Activated gamma-delta T cell treated with anti-CD3 and anti-CD28 coated beads, Interleukin-2, amount 50 U/mL, for 16 hours (primary cell): ENCODE data around the gene CRY2.
A peak's percentile ranks its signal among the peaks of the same experiment; 100 is the strongest.
"Not testable (repeated sequence)": the region's sequence is repeated elsewhere in the genome, so short reads cannot be mapped to it uniquely, and the experiment has no call there.

Experiments
- DNase-seq: peaks from one replicate; pipeline ENCODE4 v3.0.0-alpha.2; 2020; ENCODE audit warnings: low read depth

Gene CRY2

DNA sequence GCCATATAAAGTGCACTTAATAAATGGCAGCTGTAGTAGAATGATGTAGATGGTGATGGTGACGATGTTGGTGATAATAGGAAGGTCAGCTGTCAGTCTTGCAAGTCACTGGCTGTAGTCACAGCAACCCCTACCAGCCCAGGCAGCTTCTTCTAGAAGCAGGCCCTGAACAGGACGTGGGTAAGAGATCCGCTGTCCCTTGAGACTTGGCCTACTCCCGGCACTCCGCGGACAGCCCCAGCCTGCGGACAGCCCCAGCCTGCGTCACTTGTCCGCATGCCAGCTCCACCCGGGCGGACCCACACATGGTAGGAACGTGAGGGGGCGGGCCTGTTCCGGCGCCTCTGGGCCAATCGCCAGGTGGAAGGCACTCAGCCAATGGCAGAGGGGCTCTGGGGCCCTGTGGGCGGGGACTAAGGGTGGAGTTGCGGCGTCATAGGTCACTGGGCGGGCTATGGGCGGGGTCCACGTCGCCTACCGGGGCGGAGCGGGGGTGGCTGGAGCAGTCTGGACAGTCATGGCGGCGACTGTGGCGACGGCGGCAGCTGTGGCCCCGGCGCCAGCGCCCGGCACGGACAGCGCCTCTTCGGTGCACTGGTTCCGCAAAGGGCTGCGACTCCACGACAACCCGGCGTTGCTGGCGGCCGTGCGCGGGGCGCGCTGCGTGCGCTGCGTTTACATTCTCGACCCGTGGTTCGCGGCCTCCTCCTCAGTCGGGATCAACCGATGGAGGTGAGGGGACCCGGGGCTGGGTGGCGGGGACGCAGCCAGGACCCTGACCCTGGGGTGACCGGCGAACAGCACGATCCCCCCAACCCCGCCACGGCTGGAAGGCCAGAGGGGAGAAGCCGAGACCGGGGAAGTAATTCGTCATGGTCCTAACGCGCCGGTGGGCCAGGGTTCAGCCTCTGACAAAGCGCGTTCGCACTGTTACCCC lies at the start of gene CRY2:
Gene CRY2, plus strand, starts transcription at position 502 of the 937 bp plus-strand sequence. Its CDS starts 16 bp downstream, at position 518.
- DNase-seq, result peak; percentile 98

DNA sequence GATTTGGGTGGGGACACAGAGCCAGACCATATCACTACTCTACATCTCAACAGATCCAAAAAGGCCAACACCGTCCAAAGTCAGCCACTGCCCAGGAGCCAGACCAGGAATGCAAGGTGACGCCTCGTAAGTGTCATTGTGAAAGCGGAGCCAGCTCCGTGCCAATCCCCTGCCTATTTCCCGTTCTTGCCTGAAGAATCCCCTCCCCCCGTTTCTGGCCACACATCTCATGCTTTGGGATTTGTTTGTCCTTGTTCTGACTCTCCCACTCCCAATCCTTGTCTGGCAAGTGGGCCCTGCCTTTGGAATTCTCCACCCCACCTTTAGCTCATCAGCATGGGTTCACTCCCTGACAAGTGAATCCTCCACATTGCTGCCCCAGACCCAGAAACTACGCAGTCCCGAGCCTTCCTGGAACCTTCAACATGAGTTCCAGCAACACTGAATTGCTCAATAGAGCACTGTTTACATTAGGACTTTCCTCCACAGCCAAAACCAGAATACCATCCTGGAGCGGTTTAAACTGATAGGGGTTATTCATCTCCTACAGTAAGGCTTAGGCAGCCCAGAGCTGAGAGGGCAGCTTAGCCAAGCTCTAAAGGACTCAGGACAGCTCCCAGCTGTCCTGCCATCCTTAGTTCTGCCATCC lies 48.4 kb upstream of the CRY2 start:
- DNase-seq, result no peak

DNA sequence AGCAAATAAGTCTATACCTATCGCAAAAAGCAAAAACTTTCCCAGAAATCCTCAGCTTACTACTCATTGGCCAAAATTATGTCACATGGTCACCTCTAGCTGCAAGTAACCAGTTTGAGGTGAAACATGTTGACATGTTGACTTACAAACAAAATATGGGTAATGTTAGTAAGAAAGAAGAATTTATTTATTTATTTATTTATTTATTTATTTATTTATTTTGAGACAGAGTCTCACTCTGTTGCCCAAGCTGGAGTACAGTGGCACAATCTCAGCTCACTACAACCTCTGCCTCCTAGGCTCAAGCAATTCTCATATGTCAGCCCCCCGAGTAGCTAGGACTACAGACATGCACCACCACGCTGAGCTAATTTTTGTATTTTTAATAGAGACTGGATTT lies 47.7 kb upstream of the CRY2 start:
- DNase-seq, result no peak

DNA sequence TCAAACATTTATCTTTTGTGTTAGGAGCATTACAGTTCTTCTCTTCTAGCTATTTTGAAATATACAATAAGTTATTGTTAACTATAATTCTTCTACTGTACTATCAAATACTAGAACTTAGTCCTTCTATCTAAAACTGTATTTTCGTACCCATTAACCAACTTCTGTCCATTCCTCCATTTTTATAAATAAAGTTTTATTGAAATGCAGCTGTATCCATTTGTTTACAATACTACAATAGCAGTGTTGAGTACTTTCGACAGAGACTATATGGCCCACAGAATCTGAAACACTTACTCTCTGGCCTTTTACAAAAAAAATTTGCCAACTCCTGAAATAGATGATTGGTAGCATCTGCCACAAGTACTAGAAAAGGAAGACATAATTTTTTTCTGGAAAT lies 47.0 kb upstream of the CRY2 start:
- no peak for DNase-seq

DNA sequence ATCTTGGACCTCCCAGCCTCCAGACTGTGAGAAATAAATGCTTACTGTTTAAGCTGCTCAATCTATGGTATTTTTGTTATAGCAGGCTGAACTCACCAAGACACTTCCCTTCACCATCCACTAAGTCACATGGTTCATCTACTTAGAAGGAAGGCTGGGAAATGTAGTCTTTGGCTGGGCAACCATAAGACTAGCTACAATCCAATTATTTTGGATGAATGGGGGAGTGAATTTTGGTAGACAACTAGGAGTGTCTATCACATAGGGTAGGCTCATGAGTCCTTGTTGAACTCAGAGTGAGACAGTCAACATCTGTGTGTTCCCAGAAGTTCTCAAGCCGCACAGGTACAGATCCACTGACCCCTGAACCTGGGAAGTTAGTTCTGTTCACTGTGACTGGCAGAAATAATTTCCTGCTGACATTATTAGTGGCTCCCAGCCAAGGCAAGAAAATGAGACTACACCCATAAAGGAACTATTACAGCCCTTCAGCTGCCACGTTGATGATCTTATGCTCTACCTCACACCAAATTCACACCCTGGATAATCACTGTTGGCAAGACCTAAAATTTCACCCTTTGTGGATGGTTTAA lies 45.5 kb upstream of the CRY2 start:
- no peak for DNase-seq

DNA sequence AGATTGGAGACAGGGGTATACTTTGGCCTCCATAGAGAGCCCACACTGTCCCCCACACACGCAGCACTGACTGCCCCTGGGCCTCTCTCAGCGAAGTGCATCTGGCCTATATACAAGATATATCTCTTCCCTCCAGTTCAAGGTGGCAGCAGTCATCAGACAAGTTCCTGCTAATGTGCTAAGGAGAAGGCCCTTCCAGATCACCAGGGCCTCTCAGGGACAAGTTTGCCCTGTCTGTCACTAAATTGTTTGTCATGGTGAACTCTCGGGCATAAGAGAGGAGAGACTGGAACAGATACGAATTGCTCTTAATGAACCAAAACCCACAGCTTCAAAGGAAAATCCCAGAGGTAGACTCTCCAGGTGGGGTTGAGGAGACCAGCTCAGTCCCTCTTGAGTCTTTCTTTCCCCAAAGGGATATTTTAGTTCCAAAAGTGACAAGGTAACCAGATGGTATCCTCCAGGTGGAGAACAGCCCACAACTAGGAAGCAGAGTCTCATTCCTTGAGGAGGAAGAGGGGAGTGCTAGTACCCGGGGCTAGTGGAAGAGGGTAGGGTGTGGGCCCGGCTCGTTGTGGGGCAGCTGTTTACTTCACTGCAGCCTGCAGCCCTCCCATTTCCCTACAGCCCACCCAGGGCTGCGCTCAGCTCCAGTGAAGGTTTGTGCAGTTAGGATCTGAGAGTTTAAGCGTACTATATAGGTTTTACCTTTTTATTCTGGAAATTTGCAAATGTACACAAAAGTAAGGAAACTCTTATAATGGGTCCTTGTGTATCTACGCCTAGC lies 44.6 kb upstream of the CRY2 start:
- DNase-seq, result no peak

DNA sequence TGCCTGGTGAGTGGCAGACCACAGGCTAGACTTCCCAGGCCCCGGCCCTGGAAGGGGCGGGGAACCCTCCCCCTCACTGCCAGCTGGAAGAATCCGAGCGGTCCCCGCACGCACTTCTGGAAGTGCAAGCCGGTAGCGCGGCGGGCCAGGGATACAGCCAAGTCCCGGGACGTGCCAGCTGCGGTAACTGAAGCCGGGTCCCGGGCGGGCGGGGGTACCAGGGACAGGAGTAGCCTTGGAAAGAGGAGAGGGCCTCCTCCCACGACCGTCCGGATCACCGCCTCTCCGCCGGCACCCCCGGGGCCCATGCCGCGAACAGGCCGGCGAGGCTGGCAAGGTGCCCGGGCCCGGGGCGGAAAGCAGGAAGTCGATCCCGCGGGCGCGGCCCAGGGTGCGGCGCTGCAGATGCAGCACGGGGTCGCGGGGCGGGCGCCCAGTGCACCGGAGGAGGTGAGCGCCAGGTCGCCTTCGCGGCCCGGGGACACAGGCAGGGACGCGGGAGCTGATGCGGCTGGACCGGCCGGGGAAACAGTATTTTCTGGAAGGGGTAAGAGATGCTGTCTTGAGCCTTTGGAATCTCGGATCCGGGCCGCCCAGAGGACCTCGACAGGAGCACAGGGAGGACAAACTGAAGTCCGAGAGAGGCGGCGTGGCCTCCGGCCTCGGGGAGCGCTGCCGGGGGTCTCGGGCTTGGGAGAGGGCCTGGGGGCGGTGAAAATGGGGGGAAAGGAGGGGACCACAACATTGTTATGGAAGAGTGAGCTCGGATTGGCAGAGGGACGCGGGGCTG lies 43.1 kb upstream of the CRY2 start:
- peak; percentile 35 for DNase-seq

DNA sequence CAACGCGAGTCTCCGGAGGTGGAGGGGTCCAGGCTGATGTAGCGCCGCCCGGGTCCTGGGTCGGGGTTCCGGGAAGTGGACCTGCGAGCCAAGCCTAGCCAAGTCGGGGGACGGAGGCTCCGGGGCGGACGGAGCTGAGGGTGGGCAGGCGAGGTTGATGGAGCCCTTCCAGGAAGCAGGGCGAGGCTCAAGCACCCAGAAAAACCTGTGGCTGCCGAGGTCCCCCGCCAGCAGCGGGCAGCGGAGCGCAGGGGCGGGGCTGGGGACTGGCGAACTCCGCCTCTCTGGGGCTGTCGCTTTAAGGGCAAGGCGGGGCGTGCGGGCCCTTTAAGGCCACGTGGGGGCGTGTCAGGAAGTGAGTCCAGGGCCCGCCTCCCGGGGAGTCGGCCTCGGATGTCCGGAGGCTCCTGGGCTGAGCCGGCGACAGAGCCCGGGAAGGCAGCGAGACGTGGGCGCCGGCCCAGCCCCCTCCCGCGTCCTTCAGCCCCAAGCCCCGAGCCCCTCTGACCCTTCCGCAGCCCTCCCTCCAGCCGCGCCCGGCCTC lies 42.4 kb upstream of the CRY2 start, which contains the start of gene SLC35C1:
Gene SLC35C1, plus strand, starts transcription at position 389 of the 544 bp plus-strand sequence. CDS start 653 bp downstream, outside the sequence.
- peak; percentile 95 for DNase-seq

DNA sequence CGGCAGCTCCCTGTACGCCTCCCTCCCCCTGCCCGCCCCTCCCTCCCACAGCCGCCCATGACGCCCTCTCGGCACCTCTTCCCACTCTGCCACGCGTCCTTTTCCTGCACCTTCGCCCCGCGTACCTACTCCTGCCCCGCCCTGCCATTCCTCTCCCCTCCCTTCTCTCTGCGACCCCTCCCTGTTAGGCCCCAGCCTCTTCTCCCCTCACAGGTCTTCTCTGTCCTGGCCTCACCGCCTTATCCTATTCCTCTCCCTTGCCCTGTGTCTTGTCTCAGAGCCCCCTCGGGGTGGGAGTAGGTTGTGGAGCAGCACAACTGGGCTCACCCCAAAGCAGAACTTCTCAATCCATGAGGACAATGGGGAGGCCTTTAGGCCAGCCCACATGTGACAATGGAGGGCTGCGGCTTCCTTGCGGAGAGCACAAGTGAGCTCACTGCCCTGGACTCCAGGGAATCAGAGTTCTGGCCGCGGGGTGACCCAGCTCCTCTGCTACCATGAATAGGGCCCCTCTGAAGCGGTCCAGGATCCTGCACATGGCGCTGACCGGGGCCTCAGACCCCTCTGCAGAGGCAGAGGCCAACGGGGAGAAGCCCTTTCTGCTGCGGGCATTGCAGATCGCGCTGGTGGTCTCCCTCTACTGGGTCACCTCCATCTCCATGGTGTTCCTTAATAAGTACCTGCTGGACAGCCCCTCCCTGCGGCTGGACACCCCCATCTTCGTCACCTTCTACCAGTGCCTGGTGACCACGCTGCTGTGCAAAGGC lies 41.8 kb upstream of the CRY2 start:
- no peak for DNase-seq

DNA sequence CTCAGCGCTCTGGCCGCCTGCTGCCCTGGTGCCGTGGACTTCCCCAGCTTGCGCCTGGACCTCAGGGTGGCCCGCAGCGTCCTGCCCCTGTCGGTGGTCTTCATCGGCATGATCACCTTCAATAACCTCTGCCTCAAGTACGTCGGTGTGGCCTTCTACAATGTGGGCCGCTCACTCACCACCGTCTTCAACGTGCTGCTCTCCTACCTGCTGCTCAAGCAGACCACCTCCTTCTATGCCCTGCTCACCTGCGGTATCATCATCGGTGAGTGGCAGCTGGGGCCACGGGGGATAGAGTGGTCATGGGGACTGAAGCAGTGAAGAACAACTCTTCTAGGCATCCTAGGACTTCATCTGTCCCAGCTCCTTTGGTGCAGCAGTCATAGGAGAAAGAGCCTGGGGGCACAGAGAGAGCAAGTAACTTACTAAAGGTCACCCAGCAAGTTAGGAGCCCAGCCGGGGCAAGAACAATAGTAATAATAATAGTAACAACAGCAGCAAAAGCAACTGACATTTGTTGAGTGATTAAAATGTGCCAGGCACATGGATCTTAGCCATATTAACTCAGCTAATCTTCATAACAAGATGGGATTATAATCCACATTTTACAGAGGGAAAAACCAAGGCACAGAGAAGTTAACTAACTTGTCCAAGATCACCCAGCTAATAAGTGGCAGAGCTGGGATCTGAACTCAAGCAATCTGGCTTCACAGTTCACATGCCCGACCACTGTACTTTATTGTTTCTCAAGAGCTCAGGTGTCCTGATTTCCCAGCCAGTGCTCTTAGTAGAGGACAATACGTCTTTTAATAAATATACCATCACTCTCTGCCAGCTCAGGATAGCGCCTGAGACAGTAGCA lies 41.0 kb upstream of the CRY2 start:
- DNase-seq, result no peak

DNA sequence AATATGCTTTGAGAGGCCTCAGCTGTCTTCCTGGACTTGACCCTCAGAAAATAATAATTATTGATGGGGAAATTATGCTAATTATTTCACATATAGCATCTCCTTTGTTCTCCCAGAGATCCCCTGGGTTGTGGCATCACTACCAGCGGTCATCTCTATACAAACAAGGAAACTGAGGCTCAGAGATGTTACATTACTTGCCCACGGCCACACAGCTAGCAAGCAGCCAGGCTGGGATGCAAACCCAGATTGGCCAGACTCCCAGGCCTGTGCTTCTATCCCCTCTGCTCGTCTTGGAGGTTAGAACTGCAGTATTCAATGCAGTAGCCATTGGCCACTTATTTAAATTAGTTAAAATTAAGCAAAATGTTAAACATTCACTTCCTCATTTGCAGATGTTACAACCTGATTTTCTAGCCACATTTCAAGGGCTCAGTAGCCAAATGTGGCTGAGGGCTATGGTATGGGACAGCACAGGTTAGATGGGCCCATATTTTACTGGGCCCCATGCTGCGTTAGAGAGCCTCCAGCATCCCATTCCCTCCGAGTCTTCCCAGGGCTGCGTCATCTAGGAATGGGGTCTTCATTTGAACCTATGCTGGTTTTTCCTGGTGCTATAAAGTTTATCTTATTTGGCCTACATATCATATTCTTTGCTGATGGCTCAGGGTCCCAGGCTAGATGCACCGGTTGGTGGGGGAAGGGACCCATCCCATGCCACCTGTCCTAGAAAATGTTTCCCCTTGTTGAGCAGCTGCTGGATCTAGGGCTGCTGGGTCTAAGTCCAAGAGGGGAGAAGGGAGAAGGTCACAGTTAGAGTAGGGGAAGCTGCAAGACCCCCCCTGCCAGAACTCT lies 40.1 kb upstream of the CRY2 start:
- DNase-seq, result no peak

DNA sequence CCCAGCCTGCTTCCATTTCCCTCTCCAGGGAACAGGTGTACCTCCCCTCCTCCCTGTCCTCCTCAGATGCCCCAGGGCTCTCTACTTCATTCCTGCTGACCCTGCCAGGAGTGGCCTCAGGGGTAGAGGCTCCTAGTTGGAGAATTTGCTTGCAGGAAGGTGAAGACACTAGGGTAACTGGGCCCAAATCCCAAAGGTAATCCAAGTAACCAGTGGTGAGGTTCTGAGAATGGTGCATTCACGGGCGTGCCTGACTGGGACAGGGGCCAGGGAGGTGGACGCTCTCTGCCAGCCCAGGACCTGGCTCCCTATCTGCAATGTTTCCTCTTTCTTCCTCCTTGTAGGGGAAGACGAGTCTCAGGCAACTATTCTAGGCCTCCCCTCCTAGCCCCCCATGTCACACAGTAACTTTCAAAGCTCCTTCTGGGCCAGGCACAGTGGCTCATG lies 39.5 kb upstream of the CRY2 start:
- no peak for DNase-seq

DNA sequence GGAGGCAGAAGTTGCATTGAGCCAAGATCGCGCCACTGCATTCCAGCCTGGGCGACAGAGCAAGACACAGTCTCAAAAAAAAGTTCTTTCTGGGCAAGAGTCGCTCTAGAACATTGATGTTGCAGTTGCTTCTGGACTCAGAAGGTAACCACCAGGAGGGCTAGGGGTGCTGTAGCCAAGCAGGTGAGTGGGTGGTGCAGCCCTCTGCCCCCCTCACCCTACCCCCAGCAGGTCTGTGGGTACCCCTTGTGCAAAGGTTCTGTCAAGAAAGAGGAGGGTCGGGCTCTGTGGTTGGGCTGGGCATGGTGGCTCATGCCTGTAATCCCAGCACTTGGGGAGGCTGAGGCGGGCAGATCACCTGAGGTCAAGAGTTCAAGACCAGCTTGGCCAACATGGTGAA lies 38.8 kb upstream of the CRY2 start:
- not testable (repeated sequence) for DNase-seq

DNA sequence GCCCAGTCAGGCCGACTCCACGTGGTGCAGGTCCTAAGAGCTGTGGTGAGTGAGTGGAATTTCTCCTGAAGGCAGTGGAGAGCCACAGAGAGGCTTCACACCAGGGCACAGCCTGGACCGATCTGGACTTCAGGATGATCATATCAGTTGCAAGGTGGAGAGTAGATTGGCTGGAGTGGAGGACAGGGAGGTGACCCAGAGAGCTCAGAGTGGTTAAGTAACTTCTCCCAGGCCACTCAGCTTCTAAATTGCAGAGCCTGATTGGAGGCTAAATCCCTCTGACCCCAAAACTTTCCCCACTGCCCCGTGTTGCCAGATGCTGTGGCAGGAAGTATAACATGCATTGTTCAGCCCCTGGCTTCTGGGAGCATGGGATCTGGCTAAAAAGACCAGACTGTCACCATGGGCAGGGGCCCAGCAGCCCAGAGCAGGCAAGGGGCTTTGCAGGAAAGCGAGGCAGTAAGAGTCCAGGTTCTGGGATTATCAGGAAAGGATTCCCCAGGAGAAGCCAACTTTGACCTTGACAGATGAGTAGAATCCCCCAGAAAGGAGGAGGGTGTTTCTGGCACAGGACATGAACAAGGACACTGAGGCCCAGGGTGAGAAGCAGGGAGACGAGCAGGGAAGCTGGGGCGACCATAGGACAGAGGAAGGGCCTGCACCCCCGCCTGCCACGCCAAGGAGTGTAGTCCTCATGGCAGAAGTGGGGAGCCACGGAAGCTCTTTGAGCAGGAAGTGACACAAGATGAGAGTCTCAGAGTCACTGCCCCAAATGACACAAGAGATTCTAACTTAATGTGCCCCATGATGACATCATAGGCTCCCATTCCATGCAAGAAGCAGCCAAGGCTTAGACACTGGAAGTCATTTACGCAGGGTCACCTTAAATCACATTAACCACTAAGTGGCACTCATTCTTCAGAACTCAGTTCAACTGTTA lies 37.5 kb upstream of the CRY2 start:
- DNase-seq, result no peak

DNA sequence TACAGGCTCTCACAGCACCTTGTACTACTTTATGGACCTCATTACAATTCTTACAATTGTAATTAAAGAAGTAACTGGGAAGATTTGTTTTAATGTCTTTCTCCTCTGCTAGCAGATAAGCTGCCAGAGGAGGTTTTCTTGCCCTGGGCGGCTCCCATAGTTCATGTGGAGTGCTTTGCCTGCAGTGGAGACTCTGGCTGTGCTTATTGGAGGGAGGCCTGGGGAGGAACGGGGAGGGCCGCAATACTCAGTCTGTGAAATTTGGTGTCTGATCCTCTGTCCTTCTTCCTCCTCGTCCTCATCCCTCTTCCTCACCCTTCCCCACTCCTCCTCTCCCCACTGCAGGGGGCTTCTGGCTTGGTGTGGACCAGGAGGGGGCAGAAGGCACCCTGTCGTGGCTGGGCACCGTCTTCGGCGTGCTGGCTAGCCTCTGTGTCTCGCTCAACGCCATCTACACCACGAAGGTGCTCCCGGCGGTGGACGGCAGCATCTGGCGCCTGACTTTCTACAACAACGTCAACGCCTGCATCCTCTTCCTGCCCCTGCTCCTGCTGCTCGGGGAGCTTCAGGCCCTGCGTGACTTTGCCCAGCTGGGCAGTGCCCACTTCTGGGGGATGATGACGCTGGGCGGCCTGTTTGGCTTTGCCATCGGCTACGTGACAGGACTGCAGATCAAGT lies 36.7 kb upstream of the CRY2 start:
- DNase-seq, result no peak

DNA sequence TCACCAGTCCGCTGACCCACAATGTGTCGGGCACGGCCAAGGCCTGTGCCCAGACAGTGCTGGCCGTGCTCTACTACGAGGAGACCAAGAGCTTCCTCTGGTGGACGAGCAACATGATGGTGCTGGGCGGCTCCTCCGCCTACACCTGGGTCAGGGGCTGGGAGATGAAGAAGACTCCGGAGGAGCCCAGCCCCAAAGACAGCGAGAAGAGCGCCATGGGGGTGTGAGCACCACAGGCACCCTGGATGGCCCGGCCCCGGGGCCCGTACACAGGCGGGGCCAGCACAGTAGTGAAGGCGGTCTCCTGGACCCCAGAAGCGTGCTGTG lies 36.2 kb upstream of the CRY2 start:
- no peak for DNase-seq
